Measurements from ENCODE around the gene PACRG.

The PACRG gene

DNA sequence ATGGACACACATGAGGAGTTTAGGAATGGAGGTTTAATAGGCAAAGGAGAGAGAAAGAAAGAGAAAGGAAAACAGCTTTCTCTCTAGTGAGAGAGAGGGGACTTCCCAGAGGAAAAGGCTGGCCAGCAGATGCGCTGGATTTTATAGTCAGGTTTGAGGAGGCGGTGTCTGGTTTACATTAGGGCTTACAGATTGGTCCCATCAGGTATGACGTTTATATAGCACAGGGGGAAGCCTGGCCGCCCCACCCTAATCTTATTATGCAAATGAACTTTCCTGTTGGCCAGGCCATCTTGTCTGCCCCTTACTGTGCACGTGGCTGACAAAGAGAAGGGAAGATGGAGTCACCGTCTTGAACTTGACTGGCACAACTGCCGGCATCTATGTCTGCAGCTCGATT is 600.1 kb downstream of the PACRG start:
- no peaks in the 10 kb centered on the region for H3K9me3 ChIP-seq
- TF ChIP-seq CTCF (IDR thresholded peaks at IDR 0.05) = no peak

DNA sequence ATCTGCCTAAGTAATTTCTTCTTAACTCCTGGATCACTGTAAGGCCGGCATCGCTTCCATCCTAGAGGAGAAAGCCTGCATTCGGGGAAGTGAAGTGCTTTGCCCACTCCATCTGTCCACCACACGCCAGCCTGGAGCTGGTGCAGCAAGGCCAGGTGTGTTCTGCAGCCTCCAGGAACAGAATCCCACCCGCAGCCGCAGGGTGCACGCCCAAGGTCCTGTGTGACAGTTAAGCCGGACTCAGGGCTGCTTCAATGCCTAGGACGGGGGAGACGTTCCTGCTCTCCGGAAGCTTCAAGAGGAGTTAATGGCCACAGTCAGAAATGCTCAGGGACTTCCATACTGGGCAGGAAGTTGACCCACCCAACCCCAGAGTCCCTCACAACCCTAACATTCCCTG is 600.6 kb downstream of the PACRG start:
- no peaks in the 10 kb centered on the region for H3K36me3 ChIP-seq
- H3K9me3 ChIP-seq = no peaks in the 10 kb centered on the region
- TF ChIP-seq CTCF (IDR thresholded peaks at IDR 0.05) = no peak
- H3K27me3 ChIP-seq = peaks cover 15% of the 10 kb centered on the region
- H3K4me3 ChIP-seq (ENCODE audit: low read depth in 1 of 2, low read length in 1 of 2) = no peak overlapping the region
- H3K4me1 ChIP-seq (ENCODE audit: control insufficient read depth in 1 of 2, insufficient read depth in 1 of 2, low read depth in 1 of 2, low read length in 1 of 2) = no peaks in the 10 kb centered on the region
- H3K27ac ChIP-seq = no peak overlapping the region

More for the DNA sequence above, 600.1 kb downstream of the PACRG start:
- Histone ChIP-seq H3K4me3 (ENCODE audit: low read depth in 1 of 2, low read length in 1 of 2) (no peak overlapping the region), H3K27ac (no peak overlapping the region), H3K27me3 (peaks cover 15% of the 10 kb centered on the region), H3K4me1 (ENCODE audit: control insufficient read depth in 1 of 2, insufficient read depth in 1 of 2, low read depth in 1 of 2, low read length in 1 of 2) (no peaks in the 10 kb centered on the region), H3K36me3 (no peaks in the 10 kb centered on the region)

DNA sequence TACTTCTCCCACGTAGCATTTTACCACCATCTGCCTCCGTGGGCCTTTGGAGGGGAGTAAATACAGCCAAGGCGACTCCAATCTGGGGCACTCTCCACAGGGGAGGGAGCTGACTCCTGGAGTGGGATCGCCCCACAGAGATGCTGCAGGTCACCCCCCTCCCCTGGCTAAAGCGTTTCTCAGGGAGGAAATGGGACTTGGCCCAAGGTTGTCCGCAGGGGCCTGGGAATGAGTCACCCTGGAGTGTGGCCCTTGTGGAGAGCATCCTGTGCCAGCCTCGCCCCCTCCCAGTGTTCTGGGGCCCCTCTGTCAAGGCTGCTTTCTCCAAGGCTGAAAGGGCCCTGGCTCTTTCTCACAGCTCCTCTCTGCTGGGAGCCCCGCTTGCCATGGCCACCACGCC is 602.2 kb downstream of the PACRG start:
- Histone ChIP-seq H3K27me3 (peaks cover 9% of the 10 kb centered on the region), H3K27ac (no peak overlapping the region), H3K4me1 (ENCODE audit: control insufficient read depth in 1 of 2, insufficient read depth in 1 of 2, low read depth in 1 of 2, low read length in 1 of 2) (no peaks in the 10 kb centered on the region), H3K4me3 (ENCODE audit: low read depth in 1 of 2, low read length in 1 of 2) (no peak overlapping the region), H3K9me3 (no peaks in the 10 kb centered on the region), H3K36me3 (no peaks in the 10 kb centered on the region)
- no peak for TF ChIP-seq CTCF (IDR thresholded peaks at IDR 0.05)

DNA sequence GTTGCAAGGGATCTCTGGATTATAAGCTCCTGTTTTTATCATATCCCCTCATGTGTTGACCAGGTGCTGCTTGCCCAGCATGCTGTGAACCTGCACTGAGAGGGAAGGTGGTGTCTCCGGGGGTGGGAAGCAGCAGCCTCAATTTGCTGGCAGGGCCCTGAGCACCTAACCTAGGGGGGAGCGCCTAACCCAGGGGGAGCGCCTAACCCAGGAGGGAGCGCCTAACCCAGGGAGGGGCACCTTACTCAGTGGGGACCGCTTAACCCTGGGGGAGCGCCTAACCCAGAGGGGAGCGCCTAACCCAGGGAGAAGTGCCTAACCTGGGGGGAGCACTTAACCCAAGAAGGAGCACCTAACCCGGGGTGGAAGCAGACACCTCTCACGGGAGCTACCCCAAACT is 603.5 kb downstream of the PACRG start:
- Histone ChIP-seq H3K4me3 (ENCODE audit: low read depth in 1 of 2, low read length in 1 of 2) (no peak overlapping the region), H3K9me3 (no peaks in the 10 kb centered on the region), H3K4me1 (ENCODE audit: control insufficient read depth in 1 of 2, insufficient read depth in 1 of 2, low read depth in 1 of 2, low read length in 1 of 2) (peaks cover 4% of the 10 kb centered on the region in 2 experiments), H3K27ac (no peak overlapping the region), H3K36me3 (no peaks in the 10 kb centered on the region), H3K27me3 (peaks cover 15% of the 10 kb centered on the region)
- no peak for TF ChIP-seq CTCF (IDR thresholded peaks at IDR 0.05)

GRCh38 chr6:163332575-163332974 is 604.8 kb downstream of the PACRG start:
- H3K4me1 ChIP-seq (ENCODE audit: control insufficient read depth in 1 of 2, insufficient read depth in 1 of 2, low read depth in 1 of 2, low read length in 1 of 2) = peaks cover 4% of the 10 kb centered on the region in 2 experiments
- H3K36me3 ChIP-seq = no peaks in the 10 kb centered on the region
- H3K27ac ChIP-seq = no peak overlapping the region
- no peak overlapping the region for H3K4me3 ChIP-seq (ENCODE audit: low read depth in 1 of 2, low read length in 1 of 2)
- H3K9me3 ChIP-seq = no peaks in the 10 kb centered on the region
- peaks cover 20% of the 10 kb centered on the region for H3K27me3 ChIP-seq
- TF ChIP-seq CTCF (IDR thresholded peaks at IDR 0.05) = no peak

- Histone ChIP-seq H3K27me3 (peaks cover 20% of the 10 kb centered on the region), H3K9me3 (no peaks in the 10 kb centered on the region), H3K27ac (no peak overlapping the region), H3K4me1 (ENCODE audit: control insufficient read depth in 1 of 2, insufficient read depth in 1 of 2, low read depth in 1 of 2, low read length in 1 of 2) (peaks cover 4% of the 10 kb centered on the region in 2 experiments), H3K36me3 (no peaks in the 10 kb centered on the region), H3K4me3 (ENCODE audit: low read depth in 1 of 2, low read length in 1 of 2) (no peak overlapping the region)
- no peak for TF ChIP-seq CTCF (IDR thresholded peaks at IDR 0.05)
These were observed 605.3 kb downstream of the PACRG start for GRCh38 chr6:163333038-163333437.

All from neutrophil (primary cell).